HG02763 (cell line): ENCODE measurements around the gene FOXD2.

Experiments used
- ATAC-seq: cut with Tn5 transposase; IDR thresholded peaks from one replicate; pipeline ENCODE4 v1.9.1; 2021; ENCODE audit warnings: mild to moderate bottlenecking, moderate library complexity; ENCODE audit not compliant: unreplicated experiment

Gene FOXD2

DNA sequence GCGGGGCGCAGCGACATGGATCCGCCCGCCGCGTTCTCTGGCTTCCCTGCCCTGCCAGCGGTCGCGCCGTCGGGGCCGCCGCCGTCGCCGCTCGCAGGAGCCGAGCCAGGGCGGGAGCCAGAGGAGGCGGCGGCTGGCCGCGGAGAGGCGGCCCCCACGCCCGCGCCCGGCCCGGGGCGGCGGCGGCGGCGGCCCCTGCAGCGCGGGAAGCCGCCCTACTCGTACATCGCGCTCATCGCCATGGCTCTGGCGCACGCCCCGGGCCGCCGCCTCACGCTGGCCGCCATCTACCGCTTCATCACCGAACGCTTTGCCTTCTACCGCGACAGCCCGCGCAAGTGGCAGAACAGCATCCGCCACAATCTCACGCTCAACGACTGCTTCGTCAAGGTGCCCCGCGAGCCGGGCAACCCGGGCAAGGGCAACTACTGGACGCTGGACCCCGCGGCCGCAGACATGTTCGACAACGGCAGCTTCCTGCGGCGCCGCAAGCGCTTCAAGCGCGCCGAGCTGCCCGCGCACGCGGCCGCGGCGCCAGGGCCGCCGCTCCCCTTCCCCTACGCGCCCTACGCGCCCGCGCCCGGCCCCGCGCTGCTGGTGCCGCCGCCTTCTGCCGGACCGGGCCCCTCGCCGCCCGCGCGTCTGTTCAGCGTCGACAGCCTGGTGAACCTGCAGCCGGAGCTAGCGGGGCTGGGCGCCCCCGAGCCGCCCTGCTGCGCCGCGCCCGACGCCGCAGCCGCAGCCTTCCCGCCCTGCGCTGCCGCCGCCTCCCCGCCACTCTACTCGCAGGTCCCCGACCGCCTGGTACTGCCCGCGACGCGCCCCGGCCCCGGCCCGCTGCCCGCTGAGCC is 21.3 kb upstream of the FOXD2 start:
- ATAC-seq, result no peak

- no peak for ATAC-seq
Measured at GRCh38 chr1:47417170-47418044, 20.4 kb upstream of the FOXD2 start.

DNA sequence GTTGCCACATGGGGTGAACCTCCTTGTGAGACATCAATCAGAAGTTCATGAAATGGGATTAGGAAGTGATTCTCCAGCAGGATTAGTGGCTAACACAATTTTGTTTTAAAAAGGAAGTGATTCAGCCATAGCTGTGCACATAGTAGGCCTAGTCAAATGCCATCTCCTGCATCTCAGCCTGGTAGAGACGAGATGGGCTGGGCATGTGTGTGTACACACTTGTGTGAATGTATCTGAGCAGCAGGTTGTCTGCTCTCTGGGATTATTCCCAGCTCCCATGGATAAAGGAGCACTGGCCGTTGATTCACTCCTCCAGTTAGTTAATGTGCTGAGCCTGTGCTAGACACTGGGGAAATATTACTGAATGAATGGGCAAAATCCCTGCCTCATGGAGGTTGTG is 19.7 kb upstream of the FOXD2 start:
- no peak for ATAC-seq

- ATAC-seq, result no peak
Measured at GRCh38 chr1:47418681-47419325, 19.0 kb upstream of the FOXD2 start.

GRCh38 chr1:47420547-47420946 is 17.3 kb upstream of the FOXD2 start:
- no peak for ATAC-seq

- ATAC-seq, result no peak
Measured at GRCh38 chr1:47423872-47424271, 14.0 kb upstream of the FOXD2 start.

DNA sequence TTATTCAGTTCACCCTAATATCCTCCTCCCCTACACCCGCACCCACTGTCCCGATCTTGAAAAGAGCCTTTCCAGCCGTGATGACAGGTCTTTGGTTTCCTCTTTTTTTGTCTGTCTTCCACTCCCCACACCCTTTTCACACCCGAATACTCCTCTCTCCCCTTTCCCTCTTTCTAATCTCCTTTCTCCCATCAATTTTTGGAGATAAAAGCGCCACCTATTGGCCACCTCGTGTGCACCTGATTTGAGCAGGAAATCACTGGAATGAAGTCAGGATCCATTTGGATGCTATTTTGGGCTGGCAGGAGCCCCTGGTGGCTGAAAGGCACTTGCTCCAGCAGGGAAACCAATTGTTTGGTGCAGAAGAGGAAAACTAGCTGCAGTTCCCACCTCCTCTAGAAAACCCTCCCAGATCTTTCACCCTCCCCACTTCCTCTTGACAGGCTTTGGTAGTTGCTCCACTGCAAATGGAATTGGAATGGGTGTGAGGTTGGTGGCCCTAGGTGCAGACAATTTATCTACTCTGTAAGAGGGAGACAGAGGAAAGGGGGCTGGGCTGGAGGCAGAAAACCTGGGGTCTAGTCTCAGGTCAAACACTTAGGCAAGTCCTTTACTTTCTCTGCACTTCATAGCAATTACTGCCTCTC is 13.4 kb upstream of the FOXD2 start:
- no peak for ATAC-seq

- ATAC-seq, result no peak
Measured at GRCh38 chr1:47431534-47431933, 6.3 kb upstream of the FOXD2 start.

- ATAC-seq, result no peak
Measured at GRCh38 chr1:47432071-47433036, 5.5 kb upstream of the FOXD2 start.

GRCh38 chr1:47433037-47433421 is 4.8 kb upstream of the FOXD2 start:
- no peak for ATAC-seq

DNA sequence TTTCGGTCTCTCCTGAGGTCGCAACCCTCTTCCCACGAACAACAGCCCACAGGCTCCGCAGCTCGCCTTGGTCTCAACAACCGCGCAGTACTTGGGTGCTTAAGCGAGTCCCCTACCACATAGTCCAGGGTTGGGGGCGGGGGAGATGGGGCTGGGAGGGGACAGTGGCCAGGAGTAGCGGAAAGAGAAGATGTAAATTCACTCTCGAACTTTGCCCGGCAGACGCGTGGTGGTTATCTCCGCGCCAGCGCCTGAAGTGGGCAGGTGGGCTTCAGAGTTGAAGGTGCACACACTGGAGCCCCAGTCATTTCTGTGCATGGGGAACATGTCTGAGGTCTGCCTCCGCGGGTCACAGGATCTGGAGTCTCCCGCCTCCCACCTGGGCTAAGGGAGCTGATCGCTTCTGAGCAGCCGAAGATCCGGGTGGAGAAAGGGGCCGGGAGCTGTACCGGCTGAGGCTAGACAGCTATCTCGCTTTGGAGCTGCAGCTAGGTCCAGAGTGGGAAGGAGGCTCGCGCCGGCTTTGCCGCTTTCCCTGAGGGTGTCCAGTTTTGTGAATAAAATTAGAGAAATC is 4.3 kb upstream of the FOXD2 start:
- no peak for ATAC-seq

GRCh38 chr1:47434051-47434842 is 3.6 kb upstream of the FOXD2 start:
- ATAC-seq, result no peak

DNA sequence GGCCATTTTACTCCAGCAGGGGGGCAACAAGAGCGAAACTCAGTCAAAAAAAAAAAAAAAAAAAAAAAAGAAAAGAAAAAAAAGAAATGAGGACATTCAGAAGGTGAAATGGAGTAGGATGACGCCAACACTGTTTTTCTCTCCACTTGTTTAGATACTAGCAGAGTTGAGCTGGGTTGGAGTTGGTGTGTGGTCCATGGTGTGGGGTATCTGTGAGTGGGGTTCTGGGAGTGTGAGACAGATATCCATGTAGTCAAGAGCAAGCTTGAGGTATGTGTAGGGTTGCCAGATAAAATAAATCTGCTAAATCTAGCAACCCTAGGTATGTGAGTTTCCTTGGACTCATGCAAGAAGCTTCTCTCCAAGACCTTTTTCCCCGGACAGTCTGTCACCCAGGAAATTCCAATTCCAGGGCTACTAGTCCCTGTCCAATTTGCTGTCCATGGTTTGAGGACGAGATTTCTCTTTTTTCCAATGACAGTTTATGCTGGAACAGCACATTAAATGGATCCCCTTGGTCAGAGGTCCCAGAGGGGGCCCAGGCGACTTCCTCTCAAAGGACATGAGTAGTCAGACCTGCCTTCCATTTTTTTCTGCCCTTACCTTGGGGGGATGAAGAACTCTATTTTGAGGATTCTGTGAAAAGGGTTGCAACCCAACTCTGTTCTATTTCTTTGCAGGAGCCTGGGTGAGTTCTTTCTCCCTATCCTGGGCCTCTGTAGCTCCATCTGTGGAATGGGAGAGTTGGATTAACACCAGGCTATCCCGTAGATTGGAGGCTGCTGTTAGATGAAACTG is 2.1 kb upstream of the FOXD2 start:
- no peak for ATAC-seq

DNA sequence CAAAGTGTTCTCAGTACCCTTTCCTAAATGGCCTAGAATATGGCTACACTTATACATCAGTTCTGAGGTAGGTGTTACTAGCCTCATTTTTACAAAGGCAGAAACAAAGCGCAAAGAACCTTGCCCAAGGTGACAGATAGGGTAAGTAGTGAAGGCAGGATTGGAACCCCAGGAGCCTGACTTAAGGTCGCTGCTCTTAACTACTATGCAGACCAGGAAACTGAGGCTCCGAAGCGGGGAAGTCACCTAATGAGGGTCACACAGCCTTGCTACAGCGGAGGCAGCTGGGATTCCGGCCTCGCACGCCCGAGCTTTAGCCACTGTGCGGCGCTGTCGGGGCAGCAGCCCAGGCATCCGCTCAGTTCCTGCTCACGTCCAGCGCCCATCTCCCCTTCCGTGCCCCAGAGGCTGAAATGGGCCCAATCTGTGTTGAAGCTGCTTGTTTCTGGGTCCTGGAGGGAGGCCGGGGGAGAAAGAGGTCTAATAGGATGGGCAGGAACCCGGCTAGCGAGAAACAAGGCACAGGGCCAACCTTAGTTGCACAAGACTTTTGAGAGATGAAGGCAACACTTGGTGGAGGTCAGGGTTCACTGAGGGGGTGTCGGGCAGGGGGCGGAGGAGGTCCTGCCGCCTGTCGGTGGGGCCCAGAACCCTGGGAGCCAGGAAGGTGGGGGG is 1.4 kb upstream of the FOXD2 start:
- ATAC-seq, result peak; percentile 37

GRCh38 chr1:47436979-47437446 is 831 bp upstream of the FOXD2 start:
- ATAC-seq, result peak; percentile 8

DNA sequence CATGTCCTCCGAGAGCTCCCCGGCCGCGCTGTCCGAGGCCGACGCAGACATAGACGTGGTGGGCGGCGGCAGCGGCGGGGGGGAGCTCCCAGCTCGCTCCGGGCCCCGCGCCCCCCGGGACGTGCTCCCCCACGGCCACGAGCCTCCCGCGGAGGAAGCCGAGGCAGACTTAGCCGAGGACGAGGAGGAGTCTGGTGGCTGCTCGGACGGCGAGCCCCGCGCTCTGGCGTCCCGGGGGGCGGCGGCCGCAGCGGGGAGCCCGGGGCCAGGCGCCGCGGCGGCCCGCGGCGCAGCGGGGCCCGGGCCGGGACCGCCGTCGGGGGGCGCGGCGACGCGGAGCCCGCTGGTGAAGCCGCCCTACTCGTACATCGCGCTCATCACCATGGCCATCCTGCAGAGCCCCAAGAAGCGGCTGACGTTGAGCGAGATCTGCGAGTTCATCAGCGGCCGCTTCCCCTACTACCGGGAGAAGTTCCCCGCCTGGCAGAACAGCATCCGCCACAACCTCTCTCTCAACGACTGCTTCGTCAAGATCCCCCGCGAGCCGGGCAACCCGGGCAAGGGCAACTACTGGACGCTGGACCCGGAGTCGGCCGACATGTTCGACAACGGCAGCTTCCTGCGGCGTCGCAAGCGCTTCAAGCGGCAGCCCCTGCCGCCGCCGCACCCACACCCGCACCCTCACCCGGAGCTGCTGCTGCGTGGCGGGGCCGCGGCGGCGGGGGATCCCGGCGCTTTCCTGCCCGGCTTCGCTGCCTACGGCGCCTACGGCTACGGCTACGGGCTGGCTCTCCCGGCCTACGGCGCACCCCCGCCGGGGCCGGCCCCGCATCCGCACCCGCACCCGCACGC is 547 bp downstream of the FOXD2 start:
- ATAC-seq, result no peak
